HCT116 (cell line): Measurements from ENCODE around the gene CYTL1. TPM values are rescaled to one million over a fixed set of nuclear protein-coding genes. Genes with fewer than 3 reads are reported as not detected.

Source experiments
- ATAC-seq: fragments of 200-7000 bp; cut with Tn5 transposase; 2 replicates; pipeline ENCODE4 v1.9.1; 2020; ENCODE audit warnings: mild to moderate bottlenecking, moderate library complexity
- BruUV-seq: library from RNA; stranded (reverse); fragments of 400-500 nt; replicated peaks from 2 replicates; lab custom pipeline; 2021; lab: Mats Ljungman, UMichigan
- CTCF ChIA-PET: fragments of 300-600 bp; sonication (Branson Sonifier 250); formaldehyde crosslinking; loops from one replicate; lab custom pipeline; 2021; ENCODE audit warnings: antibody characterized with exemption; lab: Charles Lee
- POLR2A ChIA-PET: fragments of 300-600, 350-600 bp; sonication (Branson Sonifier 250); formaldehyde crosslinking; loops from one replicate; lab custom pipeline; 2021; ENCODE audit warnings: antibody characterized with exemption; lab: Charles Lee
- RAD21 ChIA-PET, 2 experiments: fragments of 300-600 bp; sonication (Branson Sonifier 250); formaldehyde crosslinking; loops; one replicate each; lab custom pipeline; 2023; ENCODE audit warnings: low total read pairs in 2 of 2; ENCODE audit not compliant: uncharacterized antibody in 2 of 2, unreplicated experiment in 2 of 2, low non-redundant PET in 1 of 2; lab: Charles Lee
- DNase-seq: peaks from one replicate; pipeline ENCODE4 v3.0.0-alpha.2; 2010; ENCODE audit warnings: low read depth, low spot score
- H2AFZ ChIP-seq: fragments of 200-600 bp; shearing (Covaris generic), sonication (generic); 2 replicates; pipeline ENCODE4 v1.6.1; 2017; ENCODE audit warnings: low read depth, mixed run types, mixed read lengths, antibody characterized with exemption, low read length; ENCODE audit not compliant: poor library complexity, severe bottlenecking
- H3K27ac ChIP-seq: 2 replicates; pipeline ENCODE4 v1.5.1; 2012; ENCODE audit warnings: low read depth, low read length
- H3K27me3 ChIP-seq: fragments of 200-600 bp; sonication (generic); 2 replicates; pipeline ENCODE4 v1.6.1; 2016; ENCODE audit warnings: mixed run types, low read length, mixed read lengths; ENCODE audit not compliant: insufficient read depth
- H3K36me3 ChIP-seq, 2 experiments: fragments of 200-500 bp in 1 of 2; fragments of 200-600 bp in 1 of 2; sonication (Bioruptor generic) in 1 of 2; sonication (generic) in 1 of 2; 2 replicates each; pipeline versions ENCODE4 v1.5.1 to v1.6.1; 2014 to 2016; ENCODE audit warnings: low read length in 2 of 2, inconsistent platforms in 1 of 2, mixed read lengths in 1 of 2, mixed run types in 1 of 2; ENCODE audit not compliant: insufficient read depth in 2 of 2, control insufficient read depth in 1 of 2
- H3K4me1 ChIP-seq, 2 experiments: fragments of 200-600 bp in 1 of 2; sonication (generic) in 1 of 2; 2 replicates each; pipeline versions ENCODE4 v1.5.1 to v1.6.1; 2012 to 2017; ENCODE audit warnings: low read length in 2 of 2, inconsistent platforms in 1 of 2, mild to moderate bottlenecking in 1 of 2, mixed read lengths in 1 of 2, mixed run types in 1 of 2, moderate library complexity in 1 of 2; ENCODE audit not compliant: insufficient read depth in 2 of 2, control insufficient read depth in 1 of 2
- H3K4me2 ChIP-seq: fragments of 200-600 bp; sonication (generic); 2 replicates; pipeline ENCODE4 v1.6.1; 2017; ENCODE audit warnings: mixed run types, low read length, mixed read lengths
- H3K4me3 ChIP-seq, 2 experiments: fragments of 200-600 bp in 1 of 2; sonication (generic) in 1 of 2; replicated peaks in 1 of 2; 2 replicates each; pipeline ENCODE4 v1.5.1; 2011 to 2016; ENCODE audit warnings: low read length in 2 of 2, control low read depth in 1 of 2, low read depth in 1 of 2, mild to moderate bottlenecking in 1 of 2, mixed read lengths in 1 of 2, mixed run types in 1 of 2
- H3K79me2 ChIP-seq: fragments of 200-600 bp; sonication (generic); 2 replicates; pipeline ENCODE4 v1.6.1; 2017; ENCODE audit warnings: mild to moderate bottlenecking, mixed run types, low read length, moderate library complexity, mixed read lengths; ENCODE audit not compliant: insufficient read depth
- H3K9ac ChIP-seq: fragments of 200-600 bp; sonication (generic); 2 replicates; pipeline ENCODE4 v1.6.1; 2016; ENCODE audit warnings: low read length, mixed read lengths
- H3K9me2 ChIP-seq: fragments of 200-600 bp; sonication (generic), shearing (Covaris generic); 2 replicates; pipeline ENCODE4 v1.6.1; 2017; ENCODE audit warnings: mixed run types, mild to moderate bottlenecking, moderate library complexity; ENCODE audit not compliant: insufficient read depth
- H3K9me3 ChIP-seq, 2 experiments: fragments of 200-500 bp in 1 of 2; fragments of 200-600 bp in 1 of 2; sonication (Bioruptor generic) in 1 of 2; sonication (generic) in 1 of 2; 2 replicates each; pipeline ENCODE4 v1.6.1; 2014 to 2017; ENCODE audit warnings: low read length in 2 of 2, mixed read lengths in 2 of 2, inconsistent platforms in 1 of 2, low read depth in 1 of 2, mild to moderate bottlenecking in 1 of 2, mixed run types in 1 of 2, moderate library complexity in 1 of 2; ENCODE audit not compliant: control insufficient read depth in 1 of 2, insufficient read depth in 1 of 2
- H4K20me1 ChIP-seq: fragments of 200-600 bp; sonication (generic), shearing (Covaris generic); 2 replicates; pipeline ENCODE4 v1.6.1; 2017; ENCODE audit warnings: mixed run types, mild to moderate bottlenecking, moderate library complexity; ENCODE audit not compliant: insufficient read depth
- CBX3 ChIP-seq: IDR thresholded peaks from 2 replicates; pipeline ENCODE4 v1.6.1; 2012; ENCODE audit warnings: low read depth
- EGR1 ChIP-seq: IDR thresholded peaks from 2 replicates; pipeline ENCODE4 v1.6.1; 2012; ENCODE audit warnings: low read depth
- ELF1 ChIP-seq: IDR thresholded peaks from 2 replicates; pipeline ENCODE4 v1.6.1; 2012; ENCODE audit warnings: low read depth, borderline replicate concordance
- EZH2 ChIP-seq: fragments of 200-600 bp; sonication (generic); IDR thresholded peaks from 2 replicates; pipeline ENCODE4 v1.6.1; 2017; ENCODE audit warnings: antibody characterized with exemption, mixed run types
- EZH2phosphoT487 ChIP-seq: fragments of 200-600 bp; IDR thresholded peaks from 2 replicates; pipeline ENCODE4 v1.6.1; 2018; ENCODE audit warnings: antibody characterized with exemption, borderline replicate concordance
- FOSL1 ChIP-seq: IDR thresholded peaks from 2 replicates; pipeline ENCODE4 v1.6.1; 2012; ENCODE audit warnings: low read depth
- JUND ChIP-seq: IDR thresholded peaks from 2 replicates; pipeline ENCODE4 v1.6.1; 2012
- POLR2A ChIP-seq: IDR thresholded peaks from 2 replicates; pipeline ENCODE4 v1.7.0; 2011; ENCODE audit warnings: borderline replicate concordance; ENCODE audit not compliant: insufficient read depth, insufficient read length; ENCODE audit errors: extremely low read depth
- RAD21 ChIP-seq: IDR thresholded peaks from 2 replicates; pipeline ENCODE4 v1.6.1; 2012; ENCODE audit warnings: low read depth, mild to moderate bottlenecking
- SIN3A ChIP-seq: IDR thresholded peaks from 2 replicates; pipeline ENCODE4 v1.6.1; 2012; ENCODE audit warnings: low read depth
- SP1 ChIP-seq: IDR thresholded peaks from 2 replicates; pipeline ENCODE4 v1.6.1; 2012; ENCODE audit warnings: low read depth
- SRF ChIP-seq: IDR thresholded peaks from 2 replicates; pipeline ENCODE4 v1.6.1; 2012; ENCODE audit warnings: low read depth
- TCF7L2 ChIP-seq: IDR thresholded peaks from 2 replicates; pipeline ENCODE4 v1.7.0; 2011; ENCODE audit warnings: borderline replicate concordance, inconsistent platforms; ENCODE audit not compliant: insufficient read depth, insufficient read length; ENCODE audit errors: extremely low read depth
- YY1 ChIP-seq: IDR thresholded peaks from 2 replicates; pipeline ENCODE4 v1.6.1; 2011; ENCODE audit warnings: low read length, low read depth, moderate library complexity, mild to moderate bottlenecking; ENCODE audit not compliant: insufficient replicate concordance; ENCODE audit errors: extremely low read depth
- ZFX ChIP-seq: fragments of 450-650 bp; IDR thresholded peaks from 2 replicates; pipeline ENCODE4 v1.6.1; 2017
- ZNF274 ChIP-seq: fragments of 200-500 bp; sonication (Bioruptor generic); IDR thresholded peaks from 2 replicates; pipeline ENCODE4 v1.6.1; 2014; ENCODE audit warnings: mild to moderate bottlenecking, low read depth, low read length, inconsistent platforms
- intact Hi-C: fragments of 100-400 bp; cut with micrococcal nuclease; formaldehyde crosslinking; loops from 2 replicates; pipeline ENCODE4 v1.10.0; 2022
- total RNA-seq: library from RNA; stranded (reverse); gene quantifications from one replicate; pipeline ENCODE4 v1.2.1, GENCODE V29; 2021; ENCODE audit not compliant: unreplicated experiment
- TF ChIP-seq, protein P1 (sequence below): IDR thresholded peaks from 2 replicates; pipeline ENCODE4 v1.6.1; 2012
- TF ChIP-seq, protein P2 (sequence below): IDR thresholded peaks from 2 replicates; pipeline ENCODE4 v1.6.1; 2012
- TF ChIP-seq, protein P3 (sequence below): IDR thresholded peaks from 2 replicates; pipeline ENCODE4 v1.6.1; 2011; ENCODE audit warnings: mild to moderate bottlenecking, low read length, moderate library complexity; ENCODE audit not compliant: insufficient replicate concordance; ENCODE audit errors: extremely low read depth
- TF ChIP-seq, protein P4 (sequence below), 3 experiments: fragments of 200-600 bp in 1 of 3; sonication (generic) in 1 of 3; IDR thresholded peaks in 2 of 3; conservative IDR thresholded peaks in 1 of 3; 2 replicates each; pipeline ENCODE4 v1.5.1; 2012 to 2017; ENCODE audit warnings: low read depth in 2 of 3, low read length in 2 of 3, antibody characterized with exemption in 1 of 3, borderline replicate concordance in 1 of 3, control low read depth in 1 of 3, mild to moderate bottlenecking in 1 of 3, mixed read lengths in 1 of 3, mixed run types in 1 of 3, moderate library complexity in 1 of 3; ENCODE audit not compliant: insufficient read depth in 1 of 3

The CYTL1 gene
- total RNA-seq, 1 experiment from 2014 or later: not detected

DNA sequence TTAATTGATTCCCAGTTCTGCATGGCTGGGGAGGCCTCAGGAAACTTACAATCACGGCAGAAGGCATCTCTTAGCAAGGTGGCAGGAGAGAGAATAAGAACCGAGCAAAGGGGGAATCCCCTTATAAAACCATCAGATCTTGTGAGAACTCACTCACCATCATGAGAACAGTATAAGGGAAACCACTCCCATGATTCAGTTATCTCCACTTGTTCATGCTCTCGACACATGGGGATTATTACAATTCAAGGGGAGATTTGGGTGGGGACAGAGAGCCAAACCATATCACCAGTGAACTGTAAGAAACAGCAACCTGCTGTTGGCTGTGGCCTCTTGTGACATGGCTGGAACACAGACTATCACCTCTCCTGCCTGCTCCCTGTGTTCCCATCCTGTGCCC is 7.1 kb upstream of the CYTL1 start:
- BruUV-seq: no TSS peak
- no peak for DNase-seq
- RAD21 ChIA-PET: no interaction called here

More for the DNA sequence above, 7.1 kb upstream of the CYTL1 start:
- no peak overlapping the region for H3K27ac ChIP-seq
- H2AFZ ChIP-seq: no peak overlapping the region
- no peaks in the 10 kb centered on the region for H3K9me3 ChIP-seq
- ChIA-PET CTCF (no interaction called here), POLR2A (no interaction called here)
- TF ChIP-seq, protein P1, sequence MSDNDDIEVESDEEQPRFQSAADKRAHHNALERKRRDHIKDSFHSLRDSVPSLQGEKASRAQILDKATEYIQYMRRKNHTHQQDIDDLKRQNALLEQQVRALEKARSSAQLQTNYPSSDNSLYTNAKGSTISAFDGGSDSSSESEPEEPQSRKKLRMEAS: no peak
- no peak for TF ChIP-seq ZFX
- TF ChIP-seq, protein P2, sequence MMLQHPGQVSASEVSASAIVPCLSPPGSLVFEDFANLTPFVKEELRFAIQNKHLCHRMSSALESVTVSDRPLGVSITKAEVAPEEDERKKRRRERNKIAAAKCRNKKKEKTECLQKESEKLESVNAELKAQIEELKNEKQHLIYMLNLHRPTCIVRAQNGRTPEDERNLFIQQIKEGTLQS: no peak
- TF ChIP-seq, protein P3, sequence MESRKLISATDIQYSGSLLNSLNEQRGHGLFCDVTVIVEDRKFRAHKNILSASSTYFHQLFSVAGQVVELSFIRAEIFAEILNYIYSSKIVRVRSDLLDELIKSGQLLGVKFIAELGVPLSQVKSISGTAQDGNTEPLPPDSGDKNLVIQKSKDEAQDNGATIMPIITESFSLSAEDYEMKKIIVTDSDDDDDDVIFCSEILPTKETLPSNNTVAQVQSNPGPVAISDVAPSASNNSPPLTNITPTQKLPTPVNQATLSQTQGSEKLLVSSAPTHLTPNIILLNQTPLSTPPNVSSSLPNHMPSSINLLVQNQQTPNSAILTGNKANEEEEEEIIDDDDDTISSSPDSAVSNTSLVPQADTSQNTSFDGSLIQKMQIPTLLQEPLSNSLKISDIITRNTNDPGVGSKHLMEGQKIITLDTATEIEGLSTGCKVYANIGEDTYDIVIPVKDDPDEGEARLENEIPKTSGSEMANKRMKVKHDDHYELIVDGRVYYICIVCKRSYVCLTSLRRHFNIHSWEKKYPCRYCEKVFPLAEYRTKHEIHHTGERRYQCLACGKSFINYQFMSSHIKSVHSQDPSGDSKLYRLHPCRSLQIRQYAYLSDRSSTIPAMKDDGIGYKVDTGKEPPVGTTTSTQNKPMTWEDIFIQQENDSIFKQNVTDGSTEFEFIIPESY: no peak
- TF ChIP-seq ZNF274: no peak
- no peak for TF ChIP-seq EZH2phosphoT487
- TF ChIP-seq EZH2: no peak
- TF ChIP-seq POLR2A: no peak
- TF ChIP-seq TCF7L2: no peak
- TF ChIP-seq SRF: no peak
- no peak for TF ChIP-seq SP1
- TF ChIP-seq CBX3: no peak
- TF ChIP-seq, protein P4, sequence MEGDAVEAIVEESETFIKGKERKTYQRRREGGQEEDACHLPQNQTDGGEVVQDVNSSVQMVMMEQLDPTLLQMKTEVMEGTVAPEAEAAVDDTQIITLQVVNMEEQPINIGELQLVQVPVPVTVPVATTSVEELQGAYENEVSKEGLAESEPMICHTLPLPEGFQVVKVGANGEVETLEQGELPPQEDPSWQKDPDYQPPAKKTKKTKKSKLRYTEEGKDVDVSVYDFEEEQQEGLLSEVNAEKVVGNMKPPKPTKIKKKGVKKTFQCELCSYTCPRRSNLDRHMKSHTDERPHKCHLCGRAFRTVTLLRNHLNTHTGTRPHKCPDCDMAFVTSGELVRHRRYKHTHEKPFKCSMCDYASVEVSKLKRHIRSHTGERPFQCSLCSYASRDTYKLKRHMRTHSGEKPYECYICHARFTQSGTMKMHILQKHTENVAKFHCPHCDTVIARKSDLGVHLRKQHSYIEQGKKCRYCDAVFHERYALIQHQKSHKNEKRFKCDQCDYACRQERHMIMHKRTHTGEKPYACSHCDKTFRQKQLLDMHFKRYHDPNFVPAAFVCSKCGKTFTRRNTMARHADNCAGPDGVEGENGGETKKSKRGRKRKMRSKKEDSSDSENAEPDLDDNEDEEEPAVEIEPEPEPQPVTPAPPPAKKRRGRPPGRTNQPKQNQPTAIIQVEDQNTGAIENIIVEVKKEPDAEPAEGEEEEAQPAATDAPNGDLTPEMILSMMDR (IDR thresholded peaks at IDR 0.05 in 2 of 3, conservative IDR thresholded peaks at IDR 0.05 in 1 of 3; ENCODE audit: borderline replicate concordance in 1 of 3, insufficient read depth in 1 of 3, low read depth in 2 of 3, low read length in 2 of 3): no peak
- TF ChIP-seq JUND: no peak
- TF ChIP-seq SIN3A: no peak
- no peak for TF ChIP-seq YY1
- TF ChIP-seq EGR1: no peak
- TF ChIP-seq ELF1: no peak
- TF ChIP-seq FOSL1: no peak
- TF ChIP-seq RAD21: no peak
- no peaks in the 10 kb centered on the region for H4K20me1 ChIP-seq
- H3K9me2 ChIP-seq: no peaks in the 10 kb centered on the region
- H3K4me1 ChIP-seq: no peaks in the 10 kb centered on the region
- H3K36me3 ChIP-seq: no peaks in the 10 kb centered on the region
- no peak overlapping the region for H3K4me2 ChIP-seq
- intact Hi-C loops: no loop called here
- ATAC-seq: no peak
- no peak overlapping the region for H3K9ac ChIP-seq
- H3K79me2 ChIP-seq: no peaks in the 10 kb centered on the region
- peaks cover 25% of the 10 kb centered on the region; the same call in 1 of the 2 replicates for H3K27me3 ChIP-seq
- no peak overlapping the region for H3K4me3 ChIP-seq
